ENCODE results near the gene ATP2B2.

The ATP2B2 gene

GRCh38 chr3:10342781-10343180 lies 162.6 kb downstream of the ATP2B2 start:
- no peak overlapping the region for H2AFZ ChIP-seq (ENCODE audit: low read length)
- H4K20me1 ChIP-seq (ENCODE audit: insufficient read depth, low read length, poor library complexity, severe bottlenecking) = no peaks in the 10 kb centered on the region
- H3K4me2 ChIP-seq (ENCODE audit: low read depth, low read length, poor library complexity, severe bottlenecking) = no peak overlapping the region
- H3K27me3 ChIP-seq (ENCODE audit: insufficient read depth, low read length, poor library complexity, severe bottlenecking) = no peaks in the 10 kb centered on the region
- peaks cover 8% of the 10 kb centered on the region for H3K4me1 ChIP-seq (ENCODE audit: insufficient read depth, low read length, poor library complexity, severe bottlenecking)
- H3K9me2 ChIP-seq (replicated peaks; ENCODE audit: low read depth, low read length) = no peaks in the 10 kb centered on the region
- no peaks in the 10 kb centered on the region for H3K9me3 ChIP-seq (ENCODE audit: insufficient read depth, low read depth, low read length)
- no peaks in the 10 kb centered on the region for H3K79me2 ChIP-seq (ENCODE audit: insufficient read depth, low read length)
- TF ChIP-seq, protein P1, sequence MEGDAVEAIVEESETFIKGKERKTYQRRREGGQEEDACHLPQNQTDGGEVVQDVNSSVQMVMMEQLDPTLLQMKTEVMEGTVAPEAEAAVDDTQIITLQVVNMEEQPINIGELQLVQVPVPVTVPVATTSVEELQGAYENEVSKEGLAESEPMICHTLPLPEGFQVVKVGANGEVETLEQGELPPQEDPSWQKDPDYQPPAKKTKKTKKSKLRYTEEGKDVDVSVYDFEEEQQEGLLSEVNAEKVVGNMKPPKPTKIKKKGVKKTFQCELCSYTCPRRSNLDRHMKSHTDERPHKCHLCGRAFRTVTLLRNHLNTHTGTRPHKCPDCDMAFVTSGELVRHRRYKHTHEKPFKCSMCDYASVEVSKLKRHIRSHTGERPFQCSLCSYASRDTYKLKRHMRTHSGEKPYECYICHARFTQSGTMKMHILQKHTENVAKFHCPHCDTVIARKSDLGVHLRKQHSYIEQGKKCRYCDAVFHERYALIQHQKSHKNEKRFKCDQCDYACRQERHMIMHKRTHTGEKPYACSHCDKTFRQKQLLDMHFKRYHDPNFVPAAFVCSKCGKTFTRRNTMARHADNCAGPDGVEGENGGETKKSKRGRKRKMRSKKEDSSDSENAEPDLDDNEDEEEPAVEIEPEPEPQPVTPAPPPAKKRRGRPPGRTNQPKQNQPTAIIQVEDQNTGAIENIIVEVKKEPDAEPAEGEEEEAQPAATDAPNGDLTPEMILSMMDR (conservative IDR thresholded peaks at IDR 0.05; ENCODE audit: low read length) = no peak
- H3K9ac ChIP-seq (ENCODE audit: low read depth, low read length, poor library complexity, severe bottlenecking) = no peak overlapping the region
- no peaks in the 10 kb centered on the region for H3K36me3 ChIP-seq (ENCODE audit: insufficient read depth, low read length)
- H3K4me3 ChIP-seq (ENCODE audit: low read length, poor library complexity, severe bottlenecking) = no peak overlapping the region
- H3F3A ChIP-seq (ENCODE audit: low read depth) = no peaks in the 10 kb centered on the region

DNA sequence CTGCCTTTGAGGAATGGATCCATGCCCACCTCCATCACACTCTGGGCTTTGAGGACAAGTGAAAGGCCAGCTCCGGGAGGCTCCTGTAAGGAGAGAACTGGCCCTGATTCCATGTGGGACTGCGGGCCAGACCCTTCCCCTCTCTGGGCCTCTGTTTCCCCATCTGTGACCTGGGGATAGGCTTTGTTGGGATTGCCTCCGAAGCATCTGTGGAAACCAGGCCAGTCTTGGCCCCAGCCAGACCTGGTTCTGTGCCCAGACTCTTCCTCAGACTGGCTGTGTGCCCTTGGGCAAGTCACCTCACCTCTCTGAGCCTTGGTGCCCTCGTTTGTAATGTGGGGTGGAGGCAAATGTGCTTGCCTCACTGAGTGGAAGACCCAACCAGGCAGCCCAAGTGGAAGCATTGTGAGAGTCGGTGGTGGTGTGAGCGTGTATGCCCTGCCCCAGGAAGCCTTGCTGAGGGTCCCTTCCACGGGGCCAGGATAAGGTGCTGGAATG lies 163.4 kb downstream of the ATP2B2 start:
- Histone ChIP-seq H3K4me3 (ENCODE audit: low read length, poor library complexity, severe bottlenecking) (no peak overlapping the region), H2AFZ (ENCODE audit: low read length) (no peak overlapping the region), H3F3A (ENCODE audit: low read depth) (no peaks in the 10 kb centered on the region), H3K36me3 (ENCODE audit: insufficient read depth, low read length) (no peaks in the 10 kb centered on the region), H3K9ac (ENCODE audit: low read depth, low read length, poor library complexity, severe bottlenecking) (no peak overlapping the region), H3K4me2 (ENCODE audit: low read depth, low read length, poor library complexity, severe bottlenecking) (no peak overlapping the region), H3K4me1 (ENCODE audit: insufficient read depth, low read length, poor library complexity, severe bottlenecking) (peaks cover 8% of the 10 kb centered on the region), H3K27me3 (ENCODE audit: insufficient read depth, low read length, poor library complexity, severe bottlenecking) (no peaks in the 10 kb centered on the region), H3K79me2 (ENCODE audit: insufficient read depth, low read length) (no peaks in the 10 kb centered on the region), H3K9me2 (replicated peaks; ENCODE audit: low read depth, low read length) (no peaks in the 10 kb centered on the region), H4K20me1 (ENCODE audit: insufficient read depth, low read length, poor library complexity, severe bottlenecking) (no peaks in the 10 kb centered on the region), H3K9me3 (ENCODE audit: insufficient read depth, low read depth, low read length) (no peaks in the 10 kb centered on the region)
- TF ChIP-seq, protein P1 (conservative IDR thresholded peaks at IDR 0.05; ENCODE audit: low read length) = no peak
- no peak for TF ChIP-seq EZH2phosphoT487 (IDR thresholded peaks at IDR 0.05; ENCODE audit: borderline replicate concordance)

DNA sequence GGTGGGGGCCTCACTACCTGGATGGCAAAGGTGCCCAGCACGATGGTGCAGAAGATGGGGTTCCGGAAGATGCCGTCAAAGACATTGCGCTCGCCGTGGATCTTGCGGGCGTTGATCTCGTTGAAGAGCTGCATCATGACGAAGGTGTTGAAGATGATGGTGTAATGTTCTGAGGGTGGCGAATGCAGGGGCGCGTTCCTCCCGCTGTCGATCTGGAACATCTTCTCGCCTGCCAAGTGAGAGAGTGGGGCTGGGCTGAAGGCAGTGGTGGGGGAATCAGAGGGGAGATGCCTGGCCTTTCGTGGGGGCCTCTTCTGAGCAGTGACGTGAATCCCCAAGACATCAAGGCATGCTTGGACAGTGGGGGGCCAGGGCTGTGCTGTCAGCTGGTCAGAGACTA lies 164.9 kb downstream of the ATP2B2 start:
- Histone ChIP-seq H3K27me3 (ENCODE audit: insufficient read depth, low read length, poor library complexity, severe bottlenecking) (no peaks in the 10 kb centered on the region), H3K9me3 (ENCODE audit: insufficient read depth, low read depth, low read length) (no peaks in the 10 kb centered on the region), H3K4me3 (ENCODE audit: low read length, poor library complexity, severe bottlenecking) (no peak overlapping the region), H3K36me3 (ENCODE audit: insufficient read depth, low read length) (no peaks in the 10 kb centered on the region), H2AFZ (ENCODE audit: low read length) (no peak overlapping the region), H3K9me2 (replicated peaks; ENCODE audit: low read depth, low read length) (no peaks in the 10 kb centered on the region), H4K20me1 (ENCODE audit: insufficient read depth, low read length, poor library complexity, severe bottlenecking) (no peaks in the 10 kb centered on the region), H3F3A (ENCODE audit: low read depth) (no peaks in the 10 kb centered on the region), H3K4me1 (ENCODE audit: insufficient read depth, low read length, poor library complexity, severe bottlenecking) (peaks cover 8% of the 10 kb centered on the region), H3K4me2 (ENCODE audit: low read depth, low read length, poor library complexity, severe bottlenecking) (no peak overlapping the region), H3K79me2 (ENCODE audit: insufficient read depth, low read length) (no peaks in the 10 kb centered on the region), H3K9ac (ENCODE audit: low read depth, low read length, poor library complexity, severe bottlenecking) (no peak overlapping the region)
- TF ChIP-seq, protein P1 (conservative IDR thresholded peaks at IDR 0.05; ENCODE audit: low read length) = no peak
- no peak for TF ChIP-seq EZH2phosphoT487 (IDR thresholded peaks at IDR 0.05; ENCODE audit: borderline replicate concordance)

All from Loucy (cell line).